ENCODE measurements around the gene SLC30A7.

SLC30A7 gene

DNA sequence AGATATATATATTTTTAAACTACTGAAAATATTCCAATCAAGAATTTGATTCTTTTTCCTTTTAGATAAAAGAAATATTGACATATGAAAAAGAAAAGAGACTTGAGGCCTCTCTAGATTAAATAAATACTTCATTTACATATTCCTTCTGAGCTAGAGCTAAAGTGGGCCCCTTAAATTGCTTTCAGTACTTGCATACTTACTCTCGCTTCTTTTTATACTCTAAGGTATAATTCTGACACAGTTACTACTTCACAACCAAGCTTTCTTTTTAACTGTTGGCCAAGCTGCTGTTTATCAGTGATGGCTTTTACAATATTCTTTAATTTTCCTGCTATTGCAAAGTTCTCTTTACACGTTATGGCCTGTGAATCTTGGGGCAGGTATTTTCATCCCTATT lies 25.9 kb upstream of the SLC30A7 start:
- Histone ChIP-seq H3K27me3 (ENCODE audit: insufficient read depth, poor library complexity, severe bottlenecking) (no peaks in the 10 kb centered on the region), H3K27ac (replicated peaks) (no peak overlapping the region), H3K4me3 (replicated peaks; ENCODE audit: insufficient read depth, low read length) (no peak overlapping the region)
- TF ChIP-seq, protein P1, sequence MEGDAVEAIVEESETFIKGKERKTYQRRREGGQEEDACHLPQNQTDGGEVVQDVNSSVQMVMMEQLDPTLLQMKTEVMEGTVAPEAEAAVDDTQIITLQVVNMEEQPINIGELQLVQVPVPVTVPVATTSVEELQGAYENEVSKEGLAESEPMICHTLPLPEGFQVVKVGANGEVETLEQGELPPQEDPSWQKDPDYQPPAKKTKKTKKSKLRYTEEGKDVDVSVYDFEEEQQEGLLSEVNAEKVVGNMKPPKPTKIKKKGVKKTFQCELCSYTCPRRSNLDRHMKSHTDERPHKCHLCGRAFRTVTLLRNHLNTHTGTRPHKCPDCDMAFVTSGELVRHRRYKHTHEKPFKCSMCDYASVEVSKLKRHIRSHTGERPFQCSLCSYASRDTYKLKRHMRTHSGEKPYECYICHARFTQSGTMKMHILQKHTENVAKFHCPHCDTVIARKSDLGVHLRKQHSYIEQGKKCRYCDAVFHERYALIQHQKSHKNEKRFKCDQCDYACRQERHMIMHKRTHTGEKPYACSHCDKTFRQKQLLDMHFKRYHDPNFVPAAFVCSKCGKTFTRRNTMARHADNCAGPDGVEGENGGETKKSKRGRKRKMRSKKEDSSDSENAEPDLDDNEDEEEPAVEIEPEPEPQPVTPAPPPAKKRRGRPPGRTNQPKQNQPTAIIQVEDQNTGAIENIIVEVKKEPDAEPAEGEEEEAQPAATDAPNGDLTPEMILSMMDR (IDR thresholded peaks at IDR 0.05; ENCODE audit: insufficient read depth, low read length) = no peak
- TF ChIP-seq SPI1 (IDR thresholded peaks at IDR 0.05; ENCODE audit: borderline replicate concordance, low read depth) (no peak), GABPA (IDR thresholded peaks at IDR 0.05; ENCODE audit: low read depth) (no peak), POLR2AphosphoS5 (IDR thresholded peaks at IDR 0.05; ENCODE audit: low read depth) (no peak)
- TF ChIP-seq, protein P2, sequence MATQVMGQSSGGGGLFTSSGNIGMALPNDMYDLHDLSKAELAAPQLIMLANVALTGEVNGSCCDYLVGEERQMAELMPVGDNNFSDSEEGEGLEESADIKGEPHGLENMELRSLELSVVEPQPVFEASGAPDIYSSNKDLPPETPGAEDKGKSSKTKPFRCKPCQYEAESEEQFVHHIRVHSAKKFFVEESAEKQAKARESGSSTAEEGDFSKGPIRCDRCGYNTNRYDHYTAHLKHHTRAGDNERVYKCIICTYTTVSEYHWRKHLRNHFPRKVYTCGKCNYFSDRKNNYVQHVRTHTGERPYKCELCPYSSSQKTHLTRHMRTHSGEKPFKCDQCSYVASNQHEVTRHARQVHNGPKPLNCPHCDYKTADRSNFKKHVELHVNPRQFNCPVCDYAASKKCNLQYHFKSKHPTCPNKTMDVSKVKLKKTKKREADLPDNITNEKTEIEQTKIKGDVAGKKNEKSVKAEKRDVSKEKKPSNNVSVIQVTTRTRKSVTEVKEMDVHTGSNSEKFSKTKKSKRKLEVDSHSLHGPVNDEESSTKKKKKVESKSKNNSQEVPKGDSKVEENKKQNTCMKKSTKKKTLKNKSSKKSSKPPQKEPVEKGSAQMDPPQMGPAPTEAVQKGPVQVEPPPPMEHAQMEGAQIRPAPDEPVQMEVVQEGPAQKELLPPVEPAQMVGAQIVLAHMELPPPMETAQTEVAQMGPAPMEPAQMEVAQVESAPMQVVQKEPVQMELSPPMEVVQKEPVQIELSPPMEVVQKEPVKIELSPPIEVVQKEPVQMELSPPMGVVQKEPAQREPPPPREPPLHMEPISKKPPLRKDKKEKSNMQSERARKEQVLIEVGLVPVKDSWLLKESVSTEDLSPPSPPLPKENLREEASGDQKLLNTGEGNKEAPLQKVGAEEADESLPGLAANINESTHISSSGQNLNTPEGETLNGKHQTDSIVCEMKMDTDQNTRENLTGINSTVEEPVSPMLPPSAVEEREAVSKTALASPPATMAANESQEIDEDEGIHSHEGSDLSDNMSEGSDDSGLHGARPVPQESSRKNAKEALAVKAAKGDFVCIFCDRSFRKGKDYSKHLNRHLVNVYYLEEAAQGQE (IDR thresholded peaks at IDR 0.05; ENCODE audit: insufficient replicate concordance, low read depth) = no peak
- no peak for DNase-seq (ENCODE audit: low read depth in 1 of 2, low spot score in 1 of 2)

DNA sequence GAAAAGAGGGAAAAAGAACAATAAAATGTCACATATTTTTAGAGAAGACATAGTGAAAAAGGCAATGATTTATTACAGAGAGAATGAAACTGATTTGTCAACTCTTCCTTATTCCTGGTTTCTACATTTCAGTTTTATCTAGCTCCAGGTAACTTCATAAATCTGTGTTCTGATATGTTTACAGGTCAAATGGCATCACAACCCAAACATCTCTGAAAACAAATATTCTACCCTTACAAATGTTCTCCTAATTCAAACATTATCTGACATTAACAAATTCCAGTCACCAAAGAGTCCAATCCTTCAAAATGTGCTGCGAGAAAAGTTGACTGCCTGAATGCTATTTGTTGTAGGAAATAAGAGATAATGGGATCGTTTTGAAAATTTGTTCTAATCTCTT lies 21.5 kb upstream of the SLC30A7 start:
- H3K27ac ChIP-seq (replicated peaks) = no peak overlapping the region
- H3K27me3 ChIP-seq (ENCODE audit: insufficient read depth, poor library complexity, severe bottlenecking) = no peaks in the 10 kb centered on the region
- DNase-seq (ENCODE audit: low read depth in 1 of 2, low spot score in 1 of 2) = no peak
- TF ChIP-seq GABPA (IDR thresholded peaks at IDR 0.05; ENCODE audit: low read depth) = no peak
- TF ChIP-seq, protein P2 (IDR thresholded peaks at IDR 0.05; ENCODE audit: insufficient replicate concordance, low read depth) = no peak
- no peak for TF ChIP-seq SPI1 (IDR thresholded peaks at IDR 0.05; ENCODE audit: borderline replicate concordance, low read depth)
- TF ChIP-seq POLR2AphosphoS5 (IDR thresholded peaks at IDR 0.05; ENCODE audit: low read depth) = no peak
- H3K4me3 ChIP-seq (replicated peaks; ENCODE audit: insufficient read depth, low read length) = no peak overlapping the region

GRCh38 chr1:100875228-100875627 lies 20.7 kb upstream of the SLC30A7 start:
- no peaks in the 10 kb centered on the region for H3K27me3 ChIP-seq (ENCODE audit: insufficient read depth, poor library complexity, severe bottlenecking)
- DNase-seq (ENCODE audit: low read depth in 1 of 2, low spot score in 1 of 2) = no peak
- TF ChIP-seq, protein P2 (IDR thresholded peaks at IDR 0.05; ENCODE audit: insufficient replicate concordance, low read depth) = no peak
- TF ChIP-seq SPI1 (IDR thresholded peaks at IDR 0.05; ENCODE audit: borderline replicate concordance, low read depth) (no peak), GABPA (IDR thresholded peaks at IDR 0.05; ENCODE audit: low read depth) (no peak)
- no peak overlapping the region for H3K4me3 ChIP-seq (replicated peaks; ENCODE audit: insufficient read depth, low read length)
- no peak overlapping the region for H3K27ac ChIP-seq (replicated peaks)

DNA sequence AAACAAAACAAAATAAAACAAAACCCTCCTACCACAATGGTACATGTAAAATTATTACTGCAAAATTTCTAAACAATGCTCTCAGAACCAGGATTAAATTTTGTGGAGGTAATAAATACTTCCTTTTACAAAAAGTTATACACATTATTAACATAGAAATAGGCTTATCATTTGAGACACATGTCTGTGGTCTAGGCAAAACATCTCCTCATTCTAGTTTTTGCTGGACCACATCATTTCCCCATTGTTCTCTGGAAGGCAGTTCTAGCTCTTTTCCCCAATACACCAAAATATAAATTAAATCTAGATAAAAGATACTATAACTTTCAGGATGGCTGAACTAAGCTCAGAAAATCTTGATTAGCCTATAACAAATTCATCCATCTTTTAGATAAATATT lies 19.6 kb upstream of the SLC30A7 start:
- H3K27me3 ChIP-seq (ENCODE audit: insufficient read depth, poor library complexity, severe bottlenecking) = no peaks in the 10 kb centered on the region
- no peak overlapping the region for H3K4me3 ChIP-seq (replicated peaks; ENCODE audit: insufficient read depth, low read length)
- no peak overlapping the region for H3K27ac ChIP-seq (replicated peaks)
- TF ChIP-seq, protein P1 (IDR thresholded peaks at IDR 0.05; ENCODE audit: insufficient read depth, low read length) = no peak
- TF ChIP-seq GABPA (IDR thresholded peaks at IDR 0.05; ENCODE audit: low read depth) (no peak), POLR2AphosphoS5 (IDR thresholded peaks at IDR 0.05; ENCODE audit: low read depth) (no peak), SPI1 (IDR thresholded peaks at IDR 0.05; ENCODE audit: borderline replicate concordance, low read depth) (no peak)
- TF ChIP-seq, protein P2 (IDR thresholded peaks at IDR 0.05; ENCODE audit: insufficient replicate concordance, low read depth) = no peak
- DNase-seq (ENCODE audit: low read depth in 1 of 2, low spot score in 1 of 2) = no peak
